Neural cell (in vitro differentiated cells): ENCODE data around the gene EXO1.
"Not testable (repeated sequence)": the region's sequence is repeated elsewhere in the genome, so short reads cannot be mapped to it uniquely, and the experiment has no call there.

ENCODE experiments used
- EP300 ChIP-seq: fragments of 450-650 bp; conservative IDR thresholded peaks from 2 replicates; pipeline ENCODE4 v1.6.1; 2014; ENCODE audit warnings: antibody characterized with exemption, mild to moderate bottlenecking, moderate library complexity; ENCODE audit not compliant: poor library complexity, severe bottlenecking
- RAD21 ChIP-seq: fragments of 450-650 bp; conservative IDR thresholded peaks from 2 replicates; pipeline ENCODE4 v1.6.1; 2014; ENCODE audit warnings: antibody characterized with exemption, mild to moderate bottlenecking, moderate library complexity
- SMC3 ChIP-seq: fragments of 450-650 bp; conservative IDR thresholded peaks from 2 replicates; pipeline ENCODE4 v1.6.1; 2014; ENCODE audit warnings: antibody characterized with exemption, mild to moderate bottlenecking, moderate library complexity; ENCODE audit not compliant: poor library complexity
- TF ChIP-seq, protein P1 (sequence below): fragments of 450-650 bp; IDR thresholded peaks from 2 replicates; pipeline ENCODE4 v1.5.1; 2014; ENCODE audit warnings: antibody characterized with exemption, mild to moderate bottlenecking, moderate library complexity; ENCODE audit not compliant: poor library complexity, severe bottlenecking

DNA sequence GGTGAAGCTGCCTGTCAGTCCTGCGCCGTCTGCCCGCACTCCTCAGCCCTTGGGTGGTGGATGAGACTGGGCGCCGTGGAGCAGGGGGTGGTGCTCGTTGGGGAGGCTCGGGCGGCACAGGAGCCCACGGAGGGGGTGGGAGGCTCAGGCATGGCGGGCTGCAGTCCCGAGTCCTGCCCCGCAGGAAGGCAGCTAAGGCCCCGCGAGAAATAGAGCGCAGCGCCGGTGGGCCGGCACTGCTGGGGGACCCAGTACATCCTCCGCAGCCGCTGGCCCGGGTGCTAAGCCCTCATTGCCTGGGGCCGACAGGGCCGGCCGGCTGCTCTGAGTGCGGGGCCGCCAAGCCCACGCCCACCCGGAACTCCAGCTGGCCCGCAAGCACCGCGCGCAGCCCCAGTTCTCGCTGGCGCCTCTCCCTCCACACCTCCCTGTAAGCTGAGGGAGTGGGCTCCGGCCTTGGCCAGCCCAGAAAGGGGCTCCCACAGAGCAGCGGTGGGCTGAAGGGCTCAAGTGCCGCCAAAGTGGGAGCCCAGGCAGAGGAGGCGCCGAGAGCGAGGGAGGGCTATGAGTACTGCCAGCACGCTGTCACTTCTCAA lies 7.6 kb downstream of the EXO1 start:
- not testable (repeated sequence) for TF ChIP-seq EP300, RAD21, SMC3
- TF ChIP-seq, protein P1, sequence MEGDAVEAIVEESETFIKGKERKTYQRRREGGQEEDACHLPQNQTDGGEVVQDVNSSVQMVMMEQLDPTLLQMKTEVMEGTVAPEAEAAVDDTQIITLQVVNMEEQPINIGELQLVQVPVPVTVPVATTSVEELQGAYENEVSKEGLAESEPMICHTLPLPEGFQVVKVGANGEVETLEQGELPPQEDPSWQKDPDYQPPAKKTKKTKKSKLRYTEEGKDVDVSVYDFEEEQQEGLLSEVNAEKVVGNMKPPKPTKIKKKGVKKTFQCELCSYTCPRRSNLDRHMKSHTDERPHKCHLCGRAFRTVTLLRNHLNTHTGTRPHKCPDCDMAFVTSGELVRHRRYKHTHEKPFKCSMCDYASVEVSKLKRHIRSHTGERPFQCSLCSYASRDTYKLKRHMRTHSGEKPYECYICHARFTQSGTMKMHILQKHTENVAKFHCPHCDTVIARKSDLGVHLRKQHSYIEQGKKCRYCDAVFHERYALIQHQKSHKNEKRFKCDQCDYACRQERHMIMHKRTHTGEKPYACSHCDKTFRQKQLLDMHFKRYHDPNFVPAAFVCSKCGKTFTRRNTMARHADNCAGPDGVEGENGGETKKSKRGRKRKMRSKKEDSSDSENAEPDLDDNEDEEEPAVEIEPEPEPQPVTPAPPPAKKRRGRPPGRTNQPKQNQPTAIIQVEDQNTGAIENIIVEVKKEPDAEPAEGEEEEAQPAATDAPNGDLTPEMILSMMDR, result not testable (repeated sequence)
